Activated naive CD8-positive, alpha-beta T cell treated with anti-CD3 and anti-CD28 coated beads, Interleukin-2, amount 50 U/mL, for 24 hours (primary cell): ENCODE measurements around the gene NAGPA.

Experiments used
- ATAC-seq: fragments of 150-1000 bp; cut with Tn5 transposase; one replicate; pipeline ENCODE4 v1.10.0; 2021
- DNase-seq: peaks from one replicate; pipeline ENCODE4 v3.0.0; 2021
- H3K27ac Mint-ChIP-seq: one replicate; pipeline ENCODE4 v1.8.0; 2021; ENCODE audit warnings: mild to moderate bottlenecking, mixed read lengths
- H3K27me3 Mint-ChIP-seq: one replicate; pipeline ENCODE4 v1.8.0; 2021; ENCODE audit warnings: mixed read lengths
- H3K36me3 Mint-ChIP-seq: one replicate; pipeline ENCODE4 v1.8.0; 2021; ENCODE audit warnings: low read depth, mixed read lengths
- H3K4me1 Mint-ChIP-seq: one replicate; pipeline ENCODE4 v1.8.0; 2021; ENCODE audit warnings: mixed read lengths
- H3K4me3 Mint-ChIP-seq: one replicate; pipeline ENCODE4 v1.8.0; 2021; ENCODE audit warnings: mild to moderate bottlenecking, moderate library complexity, mixed read lengths
- H3K9me3 Mint-ChIP-seq: one replicate; pipeline ENCODE4 v1.8.0; 2021; ENCODE audit warnings: mixed read lengths

NAGPA gene

GRCh38 chr16:5027086-5027485 lies 6.6 kb downstream of the NAGPA start:
- no peaks in the 10 kb centered on the region for H3K27me3 Mint-ChIP-seq
- DNase-seq (no peak), ATAC-seq (no peak)
- H3K27ac Mint-ChIP-seq, result no peak overlapping the region
- H3K4me3 Mint-ChIP-seq, result no peak overlapping the region
- no peaks in the 10 kb centered on the region for H3K9me3 Mint-ChIP-seq
- peaks cover 3% of the 10 kb centered on the region for H3K4me1 Mint-ChIP-seq
- peaks cover 2% of the 10 kb centered on the region for H3K36me3 Mint-ChIP-seq

- Mint-ChIP-seq H3K36me3 (peaks cover 2% of the 10 kb centered on the region), H3K27ac (no peak overlapping the region), H3K9me3 (no peaks in the 10 kb centered on the region), H3K4me1 (no peaks in the 10 kb centered on the region), H3K27me3 (no peaks in the 10 kb centered on the region), H3K4me3 (no peak overlapping the region)
- ATAC-seq (no peak), DNase-seq (no peak)
Observed at GRCh38 chr16:5026664-5027063, 7.1 kb downstream of the NAGPA start.

GRCh38 chr16:5025171-5025632 lies 8.5 kb downstream of the NAGPA start:
- H3K27ac Mint-ChIP-seq, result no peak overlapping the region
- no peak overlapping the region for H3K4me3 Mint-ChIP-seq
- H3K36me3 Mint-ChIP-seq, result peaks cover 2% of the 10 kb centered on the region
- DNase-seq (no peak), ATAC-seq (no peak)
- H3K9me3 Mint-ChIP-seq, result no peaks in the 10 kb centered on the region
- H3K4me1 Mint-ChIP-seq, result no peaks in the 10 kb centered on the region
- no peaks in the 10 kb centered on the region for H3K27me3 Mint-ChIP-seq

DNA sequence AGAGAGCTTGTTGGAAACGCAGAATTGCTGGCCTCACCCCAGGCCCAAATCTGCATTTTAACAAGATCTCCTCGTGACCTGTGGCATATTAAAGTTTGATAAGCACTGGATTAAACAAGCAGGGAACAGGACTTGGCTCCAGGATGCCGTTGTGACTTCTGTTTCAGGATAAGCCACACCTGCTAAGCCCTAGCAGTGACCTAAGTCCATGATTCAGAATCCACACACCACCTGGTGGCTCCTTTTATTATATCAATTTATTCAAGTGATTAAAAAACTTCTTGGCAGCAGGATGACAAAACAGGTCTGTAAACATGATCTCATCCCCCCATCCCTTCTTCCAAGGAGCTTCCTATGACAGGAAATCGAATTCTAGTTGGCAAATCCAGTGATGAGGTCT lies 9.1 kb downstream of the NAGPA start:
- no peak for ATAC-seq
- Mint-ChIP-seq H3K9me3 (no peaks in the 10 kb centered on the region), H3K4me1 (no peaks in the 10 kb centered on the region), H3K27me3 (no peaks in the 10 kb centered on the region), H3K36me3 (peaks cover 2% of the 10 kb centered on the region), H3K27ac (no peak overlapping the region), H3K4me3 (no peak overlapping the region)
- DNase-seq, result no peak

GRCh38 chr16:5022521-5022920 lies 11.2 kb downstream of the NAGPA start:
- H3K36me3 Mint-ChIP-seq, result peaks cover 2% of the 10 kb centered on the region
- H3K27ac Mint-ChIP-seq, result no peak overlapping the region
- no peak for DNase-seq
- no peak overlapping the region for H3K4me3 Mint-ChIP-seq
- H3K4me1 Mint-ChIP-seq, result no peaks in the 10 kb centered on the region
- no peaks in the 10 kb centered on the region for H3K9me3 Mint-ChIP-seq
- no peak for ATAC-seq
- no peaks in the 10 kb centered on the region for H3K27me3 Mint-ChIP-seq

GRCh38 chr16:5020551-5020950 lies 13.2 kb downstream of the NAGPA start:
- no peak for DNase-seq
- H3K36me3 Mint-ChIP-seq, result no peaks in the 10 kb centered on the region
- no peak overlapping the region for H3K4me3 Mint-ChIP-seq
- H3K27me3 Mint-ChIP-seq, result no peaks in the 10 kb centered on the region
- no peaks in the 10 kb centered on the region for H3K4me1 Mint-ChIP-seq
- no peak for ATAC-seq
- no peak overlapping the region for H3K27ac Mint-ChIP-seq
- H3K9me3 Mint-ChIP-seq, result no peaks in the 10 kb centered on the region

DNA sequence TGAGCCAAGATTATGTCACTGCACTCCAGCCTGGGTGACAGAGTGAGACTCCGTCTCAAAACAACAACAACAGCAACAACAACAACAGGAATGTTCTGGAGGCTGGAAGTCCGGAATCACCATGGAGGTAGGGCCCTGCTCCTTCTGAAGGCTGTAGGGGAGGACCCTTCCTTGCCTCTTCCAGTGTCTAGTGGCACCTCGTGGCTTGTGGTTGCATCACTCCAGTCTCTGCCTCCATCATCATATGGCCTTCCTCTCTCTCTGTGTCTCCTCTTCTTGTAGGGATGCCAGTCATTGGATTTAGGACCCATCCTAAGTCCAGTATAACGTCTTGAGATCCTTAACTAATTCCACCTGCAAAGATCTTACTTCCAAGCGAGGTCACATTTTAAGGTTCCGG lies 14.0 kb downstream of the NAGPA start:
- no peak overlapping the region for H3K4me3 Mint-ChIP-seq
- no peaks in the 10 kb centered on the region for H3K4me1 Mint-ChIP-seq
- ATAC-seq (no peak), DNase-seq (no peak)
- no peaks in the 10 kb centered on the region for H3K9me3 Mint-ChIP-seq
- H3K36me3 Mint-ChIP-seq, result no peaks in the 10 kb centered on the region
- H3K27ac Mint-ChIP-seq, result no peak overlapping the region
- no peaks in the 10 kb centered on the region for H3K27me3 Mint-ChIP-seq

DNA sequence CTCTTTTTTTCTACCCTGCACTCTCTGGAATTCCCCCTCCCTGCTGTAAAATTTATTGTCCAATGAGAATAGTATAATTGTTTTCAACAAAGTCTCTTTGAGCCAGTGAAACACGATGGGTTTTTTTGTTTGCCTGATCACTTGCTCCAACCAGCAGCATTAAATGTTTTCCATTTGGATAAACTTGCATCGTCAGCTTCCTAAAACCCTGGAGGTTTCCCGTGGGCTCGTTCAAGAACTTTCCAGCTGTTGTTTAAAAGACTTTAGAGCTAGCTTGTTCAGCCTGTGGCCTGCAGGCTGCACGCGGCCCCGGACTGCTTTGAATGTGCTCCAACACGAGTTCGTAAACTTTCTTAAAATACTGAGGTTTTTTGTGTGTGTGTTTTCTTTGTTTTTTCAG lies 14.9 kb downstream of the NAGPA start:
- Mint-ChIP-seq H3K4me1 (no peaks in the 10 kb centered on the region), H3K27ac (no peak overlapping the region), H3K9me3 (no peaks in the 10 kb centered on the region), H3K27me3 (no peaks in the 10 kb centered on the region), H3K4me3 (no peak overlapping the region), H3K36me3 (no peaks in the 10 kb centered on the region)
- DNase-seq, result no peak
- no peak for ATAC-seq

- Mint-ChIP-seq H3K9me3 (no peaks in the 10 kb centered on the region), H3K27me3 (no peaks in the 10 kb centered on the region), H3K4me1 (no peaks in the 10 kb centered on the region), H3K27ac (no peak overlapping the region), H3K4me3 (no peak overlapping the region), H3K36me3 (no peaks in the 10 kb centered on the region)
- ATAC-seq, result no peak
- DNase-seq, result no peak
Observed at GRCh38 chr16:5017678-5017969, 16.1 kb downstream of the NAGPA start.

DNA sequence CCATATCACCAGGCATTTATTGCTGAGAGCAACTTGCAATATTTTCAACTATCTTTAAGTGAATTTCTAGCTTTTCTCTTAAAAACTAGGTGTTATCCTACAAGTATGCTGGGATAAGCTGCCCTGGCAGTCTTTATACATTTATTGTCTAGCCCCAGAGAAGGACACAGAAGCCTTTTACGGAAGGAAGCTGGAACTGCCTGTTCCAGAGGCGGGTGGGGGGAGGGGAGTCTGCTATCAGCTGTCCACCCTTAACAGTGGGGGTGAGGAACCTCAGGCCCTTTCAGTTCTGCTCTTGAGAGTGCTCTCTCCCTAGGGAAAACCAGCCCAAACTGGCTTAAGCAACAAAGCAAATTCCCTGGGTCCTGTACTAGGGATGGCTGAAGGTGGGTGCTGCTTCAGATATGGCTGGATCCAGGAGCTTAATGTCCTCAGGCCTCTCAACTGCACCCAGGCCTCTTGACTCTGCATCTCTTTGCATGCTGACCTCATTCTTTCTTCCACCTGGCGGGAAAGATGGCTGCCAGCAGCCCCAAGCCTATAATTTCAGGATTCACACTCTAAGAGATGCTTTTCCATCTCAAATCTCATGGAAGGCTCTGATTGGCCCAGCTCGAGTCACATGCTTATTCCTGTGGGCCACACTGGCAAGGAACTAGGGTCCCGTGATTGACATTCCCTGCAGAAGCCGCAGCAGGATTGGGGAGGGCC lies 16.6 kb downstream of the NAGPA start:
- Mint-ChIP-seq H3K36me3 (no peaks in the 10 kb centered on the region), H3K4me1 (no peaks in the 10 kb centered on the region), H3K27me3 (no peaks in the 10 kb centered on the region), H3K9me3 (no peaks in the 10 kb centered on the region), H3K4me3 (no peak overlapping the region), H3K27ac (no peak overlapping the region)
- ATAC-seq (no peak), DNase-seq (no peak)

GRCh38 chr16:5015887-5016286 lies 17.8 kb downstream of the NAGPA start:
- no peak for DNase-seq
- Mint-ChIP-seq H3K9me3 (no peaks in the 10 kb centered on the region), H3K27me3 (no peaks in the 10 kb centered on the region), H3K4me3 (no peak overlapping the region), H3K27ac (no peak overlapping the region), H3K36me3 (no peaks in the 10 kb centered on the region), H3K4me1 (no peaks in the 10 kb centered on the region)
- no peak for ATAC-seq

DNA sequence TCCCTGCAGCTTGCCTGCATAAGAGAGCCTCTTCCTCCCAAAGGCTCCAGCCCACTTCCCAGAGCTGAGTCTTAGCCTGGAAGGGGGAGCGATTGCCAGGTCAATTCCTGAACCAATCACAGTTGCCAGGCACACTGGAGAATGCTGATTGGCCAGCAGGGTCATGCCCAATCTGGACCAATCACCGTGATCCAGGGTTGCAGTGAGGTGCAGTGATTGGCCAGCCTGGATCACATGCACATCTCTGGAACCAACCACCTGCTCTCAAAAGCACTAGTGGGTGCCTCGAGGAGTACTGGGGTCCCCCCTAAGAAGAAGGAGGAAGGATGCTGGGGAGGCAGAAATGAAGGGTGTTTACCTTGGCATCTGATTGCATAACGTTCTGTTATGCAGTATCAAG lies 18.4 kb downstream of the NAGPA start:
- ATAC-seq (no peak), DNase-seq (no peak)
- no peaks in the 10 kb centered on the region for H3K36me3 Mint-ChIP-seq
- no peak overlapping the region for H3K4me3 Mint-ChIP-seq
- H3K4me1 Mint-ChIP-seq, result no peaks in the 10 kb centered on the region
- H3K9me3 Mint-ChIP-seq, result no peaks in the 10 kb centered on the region
- peaks cover 4% of the 10 kb centered on the region for H3K27me3 Mint-ChIP-seq
- H3K27ac Mint-ChIP-seq, result no peak overlapping the region

GRCh38 chr16:5012887-5013286 lies 20.8 kb downstream of the NAGPA start:
- Mint-ChIP-seq H3K27me3 (peaks cover 7% of the 10 kb centered on the region), H3K27ac (no peak overlapping the region), H3K4me3 (no peak overlapping the region), H3K9me3 (no peaks in the 10 kb centered on the region), H3K4me1 (no peaks in the 10 kb centered on the region), H3K36me3 (no peaks in the 10 kb centered on the region)
- no peak for ATAC-seq
- DNase-seq, result no peak

DNA sequence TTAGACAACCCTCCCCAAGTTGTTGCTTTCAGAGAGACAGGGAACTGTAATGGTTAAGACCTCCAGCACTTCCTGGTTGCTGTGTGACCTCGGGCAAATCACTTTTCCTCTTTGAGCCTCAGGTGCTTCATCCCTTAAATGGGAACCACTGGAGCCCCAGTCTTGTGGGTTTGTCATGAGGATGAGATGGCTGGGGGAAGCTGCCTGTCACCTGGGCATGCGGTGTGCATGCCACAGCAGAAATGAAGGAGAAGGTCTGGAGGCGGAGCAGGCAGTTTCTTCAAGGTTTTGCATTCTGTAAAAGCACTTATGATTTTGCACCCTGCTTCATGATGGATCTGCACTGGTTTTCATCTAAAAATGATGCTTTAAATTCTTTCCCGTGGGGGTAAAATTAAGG lies 22.1 kb downstream of the NAGPA start:
- ATAC-seq, result no peak
- Mint-ChIP-seq H3K36me3 (no peaks in the 10 kb centered on the region), H3K27me3 (peaks cover 7% of the 10 kb centered on the region), H3K9me3 (no peaks in the 10 kb centered on the region), H3K4me1 (no peaks in the 10 kb centered on the region), H3K4me3 (no peak overlapping the region), H3K27ac (no peak overlapping the region)
- no peak for DNase-seq

GRCh38 chr16:5010576-5011329 lies 23.0 kb downstream of the NAGPA start:
- no peak for DNase-seq
- no peaks in the 10 kb centered on the region for H3K9me3 Mint-ChIP-seq
- no peak overlapping the region for H3K4me3 Mint-ChIP-seq
- no peak for ATAC-seq
- H3K27me3 Mint-ChIP-seq, result peaks cover 7% of the 10 kb centered on the region
- H3K27ac Mint-ChIP-seq, result no peak overlapping the region
- H3K4me1 Mint-ChIP-seq, result no peaks in the 10 kb centered on the region
- H3K36me3 Mint-ChIP-seq, result no peaks in the 10 kb centered on the region
